ENCODE results near the gene FYB1. TPM values are rescaled to one million over a fixed set of nuclear protein-coding genes. Genes with fewer than 3 reads are reported as not detected.

FYB1 gene
- total RNA-seq, 1 experiment from 2014 or later = not detected

DNA sequence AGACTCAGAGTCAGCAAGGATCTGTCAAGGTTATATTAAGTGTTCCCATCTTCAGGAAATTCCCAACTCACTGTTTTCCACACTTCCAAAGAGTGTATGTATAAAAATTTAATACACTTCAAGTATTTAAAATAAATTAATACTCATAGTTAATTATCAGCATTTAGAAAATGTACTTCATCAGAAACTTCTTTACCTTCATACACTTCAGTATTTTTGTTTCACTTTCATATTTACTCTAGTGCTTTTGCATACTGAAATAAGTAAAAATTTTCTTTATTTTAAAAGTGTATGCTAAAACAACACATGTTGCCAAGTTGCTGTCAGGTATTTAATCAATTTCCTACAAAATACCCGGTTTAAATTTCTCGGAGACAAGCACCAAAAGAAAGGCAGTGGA, 161.6 kb downstream of the FYB1 start:
- no peak overlapping the region for H3K27ac Mint-ChIP-seq
- no peak for TF ChIP-seq CTCF (conservative IDR thresholded peaks at IDR 0.05)
- H3K79me2 ChIP-seq (ENCODE audit: insufficient read depth, low read length) = peaks cover 2% of the 10 kb centered on the region; the same call in 1 of the 2 replicates
- no peaks in the 10 kb centered on the region for H4K20me1 ChIP-seq (ENCODE audit: control insufficient read depth, insufficient read depth, insufficient read length)
- no peaks in the 10 kb centered on the region; the same call in 1 of the 2 replicates for H3K4me1 ChIP-seq (ENCODE audit: insufficient read depth, low read length)
- no peak overlapping the region for H4K8ac ChIP-seq (replicated peaks; ENCODE audit: insufficient read length, low read depth, low read length)
- H3K4ac ChIP-seq (ENCODE audit: low read depth, low read length) = no peak overlapping the region
- no peaks in the 10 kb centered on the region for H3K9me3 ChIP-seq (ENCODE audit: control insufficient read depth, low read depth, low read length)
- no peaks in the 10 kb centered on the region for H3K36me3 Mint-ChIP-seq (ENCODE audit: insufficient read depth in 1 of 3, low read depth in 3 of 3)
- H2BK12ac ChIP-seq (ENCODE audit: insufficient read length, low read depth, low read length) = no peak overlapping the region
- no peaks in the 10 kb centered on the region for H3K27me3 Mint-ChIP-seq (ENCODE audit: low read depth)
- H3K56ac ChIP-seq (ENCODE audit: insufficient read length, low read depth, low read length) = no peak overlapping the region
- no CpG with 5 or more reads among the region's 2 CpGs for WGBS (ENCODE audit: extremely low coverage, insufficient read length, low lambda C conversion rate)
- H2BK120ac ChIP-seq (ENCODE audit: low read depth, low read length, poor library complexity, severe bottlenecking) = no peak overlapping the region
- H2BK15ac ChIP-seq (ENCODE audit: low read depth, low read length) = no peak overlapping the region
- no peak overlapping the region for H2AFZ ChIP-seq (ENCODE audit: low read length)
- H3K9me3 Mint-ChIP-seq = no peaks in the 10 kb centered on the region
- no peak overlapping the region for H3K27ac ChIP-seq (ENCODE audit: insufficient read length, low read depth, low read length)
- no peak overlapping the region for H3T11ph ChIP-seq (ENCODE audit: low read length)
- no peaks in the 10 kb centered on the region for H3K79me1 ChIP-seq (ENCODE audit: insufficient read depth, low read depth, low read length, poor library complexity, severe bottlenecking)
- H3K4me1 Mint-ChIP-seq = peaks cover 1 to 6% of the 10 kb centered on the region in 2 experiments
- H4K91ac ChIP-seq (ENCODE audit: insufficient read length, low read depth, low read length) = no peak overlapping the region
- no peak overlapping the region for H2BK5ac ChIP-seq (ENCODE audit: insufficient read length, low read length)
- no peak overlapping the region for H2AK5ac ChIP-seq (ENCODE audit: insufficient read length, low read length)
- H4K5ac ChIP-seq (ENCODE audit: insufficient read length, low read depth, low read length) = no peak overlapping the region
- no peak for DNase-seq
- H3K4me3 Mint-ChIP-seq = no peak overlapping the region
- H3K23me2 ChIP-seq (ENCODE audit: insufficient read length, low read depth, low read length, poor library complexity, severe bottlenecking) = no peaks in the 10 kb centered on the region
- H2BK20ac ChIP-seq (ENCODE audit: low read depth, low read length, poor library complexity, severe bottlenecking) = no peak overlapping the region
- H3K4me2 ChIP-seq (ENCODE audit: insufficient read depth, insufficient read length, low read length) = no peak overlapping the region
- no peaks in the 10 kb centered on the region for H3K27me3 ChIP-seq (ENCODE audit: insufficient read depth, low read length)
- no peak overlapping the region for H3K18ac ChIP-seq (ENCODE audit: insufficient read length, low read depth, low read length)
- no peak overlapping the region for H3K14ac ChIP-seq (ENCODE audit: insufficient read depth, low read length)
- no peak overlapping the region for H3K9ac ChIP-seq (ENCODE audit: extremely low read depth, insufficient read length, low read length)
- H3K23ac ChIP-seq (ENCODE audit: insufficient read length, low read depth, low read length) = no peak overlapping the region

Data from H9 (cell line).